Esophagus squamous epithelium (tissue), 4 donors: ENCODE data around the gene PHKB.

Experiments
- CTCF ChIP-seq, 6 experiments: fragments of 450-650 bp in 4 of 6; fragments of 200-600 bp in 2 of 6; sonication (generic) in 2 of 6; IDR thresholded peaks; one replicate each; pipeline ENCODE4 v1.5.1; 2016 to 2019; ENCODE audit warnings: antibody characterized with exemption in 6 of 6, mild to moderate bottlenecking in 4 of 6, moderate library complexity in 4 of 6
- POLR2A ChIP-seq, 4 donors: fragments of 450-650 bp; IDR thresholded peaks; one replicate each; pipeline ENCODE4 v1.6.1; 2017; ENCODE audit warnings: antibody characterized with exemption in 4 of 4, mild to moderate bottlenecking in 4 of 4, moderate library complexity in 3 of 4

- no peak for TF ChIP-seq CTCF (IDR thresholded peaks at IDR 0.05)
- no peak for TF ChIP-seq POLR2A (IDR thresholded peaks at IDR 0.05)
Measured at GRCh38 chr16:47476654-47477345, 15.7 kb downstream of the PHKB start.
